Mesenchymal stem cell (in vitro differentiated cells and primary cell): Measurements from ENCODE around the gene VPS51.

Source experiments
- DNase-seq: peaks from one replicate; pipeline ENCODE4 v3.0.0-alpha.2; 2013
- H2AFZ ChIP-seq: one replicate; pipeline ENCODE4 v1.6.1; 2013; ENCODE audit warnings: low read depth, mild to moderate bottlenecking, control low read depth, inconsistent platforms, low read length, moderate library complexity
- H2AK5ac ChIP-seq: 2 replicates; pipeline ENCODE4 v1.6.1; 2013; ENCODE audit warnings: low read length, moderate library complexity, mild to moderate bottlenecking, inconsistent platforms; ENCODE audit not compliant: severe bottlenecking
- H2BK120ac ChIP-seq: one replicate; pipeline ENCODE4 v1.6.1; 2013; ENCODE audit warnings: low read depth, mild to moderate bottlenecking, inconsistent platforms, low read length, moderate library complexity
- H2BK12ac ChIP-seq, 2 experiments: one replicate each; pipeline ENCODE4 v1.6.1; 2013; ENCODE audit warnings: inconsistent platforms in 2 of 2, low read length in 2 of 2, mild to moderate bottlenecking in 2 of 2, moderate library complexity in 2 of 2, control low read depth in 1 of 2
- H2BK15ac ChIP-seq: one replicate; pipeline ENCODE4 v1.6.1; 2013; ENCODE audit warnings: mild to moderate bottlenecking, low read depth, inconsistent platforms; ENCODE audit not compliant: poor library complexity, severe bottlenecking
- H2BK5ac ChIP-seq: 2 replicates; pipeline ENCODE4 v1.6.1; 2013; ENCODE audit warnings: low read depth, mild to moderate bottlenecking, low read length, control low read depth, inconsistent platforms; ENCODE audit not compliant: poor library complexity, severe bottlenecking
- H3K14ac ChIP-seq, 2 experiments: one replicate each; pipeline ENCODE4 v1.6.1; 2013; ENCODE audit warnings: inconsistent platforms in 2 of 2, low read length in 2 of 2, control low read depth in 1 of 2, mild to moderate bottlenecking in 1 of 2, moderate library complexity in 1 of 2
- H3K18ac ChIP-seq, 2 experiments: one replicate each; pipeline ENCODE4 v1.6.1; 2013; ENCODE audit warnings: inconsistent platforms in 2 of 2, low read length in 2 of 2, control low read depth in 1 of 2, low read depth in 1 of 2, mild to moderate bottlenecking in 1 of 2
- H3K23ac ChIP-seq, 2 experiments: one replicate each; pipeline ENCODE4 v1.6.1; 2013; ENCODE audit warnings: inconsistent platforms in 2 of 2, low read length in 2 of 2, mild to moderate bottlenecking in 2 of 2, moderate library complexity in 2 of 2, control low read depth in 1 of 2
- H3K27ac ChIP-seq: 2 replicates; pipeline ENCODE4 v1.5.1; 2013; ENCODE audit warnings: mild to moderate bottlenecking, moderate library complexity, low read length, control low read depth, inconsistent platforms; ENCODE audit not compliant: poor library complexity, severe bottlenecking
- H3K27me3 ChIP-seq, 2 experiments: 2 replicates each; pipeline versions ENCODE4 v1.6.1 to v1.7.0; 2013; ENCODE audit warnings: low read length in 2 of 2, mild to moderate bottlenecking in 2 of 2, moderate library complexity in 2 of 2, control low read depth in 1 of 2, inconsistent platforms in 1 of 2; ENCODE audit not compliant: control insufficient read depth in 1 of 2, insufficient read depth in 1 of 2
- H3K36me3 ChIP-seq, 2 experiments: 2 replicates each; pipeline versions ENCODE4 v1.6.1 to v1.7.0; 2013; ENCODE audit warnings: low read length in 2 of 2, control low read depth in 1 of 2, inconsistent platforms in 1 of 2, low read depth in 1 of 2, mild to moderate bottlenecking in 1 of 2; ENCODE audit not compliant: insufficient read depth in 2 of 2, control insufficient read depth in 1 of 2
- H3K4ac ChIP-seq, 2 experiments: one replicate each; pipeline ENCODE4 v1.6.1; 2013; ENCODE audit warnings: inconsistent platforms in 2 of 2, low read length in 2 of 2, mild to moderate bottlenecking in 2 of 2, moderate library complexity in 2 of 2, control low read depth in 1 of 2, low read depth in 1 of 2
- H3K4me1 ChIP-seq: 2 replicates; pipeline ENCODE4 v1.6.1; 2013; ENCODE audit warnings: low read depth, low read length, control low read depth; ENCODE audit not compliant: control insufficient read depth, insufficient read depth
- H3K4me2 ChIP-seq: 2 replicates; pipeline ENCODE4 v1.6.1; 2013; ENCODE audit warnings: low read length, mild to moderate bottlenecking, inconsistent platforms; ENCODE audit not compliant: poor library complexity, severe bottlenecking
- H3K4me3 ChIP-seq, 2 experiments: 2 replicates each; pipeline versions ENCODE4 v1.5.1 to v1.7.0; 2013; ENCODE audit warnings: low read length in 2 of 2, mild to moderate bottlenecking in 2 of 2, control low read depth in 1 of 2, low read depth in 1 of 2; ENCODE audit not compliant: insufficient read depth in 1 of 2
- H3K79me1 ChIP-seq: replicated peaks from 2 replicates; pipeline ENCODE4 v1.6.1; 2013; ENCODE audit warnings: mild to moderate bottlenecking, control low read depth, low read length, inconsistent platforms; ENCODE audit not compliant: poor library complexity, severe bottlenecking
- H3K9ac ChIP-seq: 2 replicates; pipeline ENCODE4 v1.7.0; 2013; ENCODE audit warnings: mild to moderate bottlenecking, low read length, moderate library complexity
- H3K9me3 ChIP-seq: 2 replicates; pipeline ENCODE4 v1.7.0; 2013; ENCODE audit warnings: mild to moderate bottlenecking, low read length; ENCODE audit not compliant: control insufficient read depth
- H4K8ac ChIP-seq: one replicate; pipeline ENCODE4 v1.6.1; 2013; ENCODE audit warnings: inconsistent platforms, mild to moderate bottlenecking, low read length, moderate library complexity
- H4K91ac ChIP-seq: one replicate; pipeline ENCODE4 v1.6.1; 2013; ENCODE audit warnings: mild to moderate bottlenecking, low read length, inconsistent platforms
- WGBS: methylation state at CpG from one replicate; pipeline ENCODE4 v1.1.7; 2013; ENCODE audit warnings: mixed read lengths; 5-methylcytosine and 5-hydroxymethylcytosine counted together

The VPS51 gene

GRCh38 chr11:65104628-65105027, 8.6 kb downstream of the VPS51 start:
- peaks cover 7% of the 10 kb centered on the region for H3K4me1 ChIP-seq
- H2BK15ac ChIP-seq: no peak overlapping the region
- no peak overlapping the region for H3K9ac ChIP-seq
- H3K27me3 ChIP-seq: no peaks in the 10 kb centered on the region
- H3K14ac ChIP-seq: no peak overlapping the region
- no peak overlapping the region for H2AK5ac ChIP-seq
- no peak overlapping the region for H4K8ac ChIP-seq
- H2BK12ac ChIP-seq: no peak overlapping the region
- WGBS: 85% methylated on average over 3 of the region's 4 CpGs
- H2BK120ac ChIP-seq: no peak overlapping the region
- H2AFZ ChIP-seq: no peak overlapping the region
- H2BK5ac ChIP-seq: no peak overlapping the region
- H3K9me3 ChIP-seq: no peaks in the 10 kb centered on the region
- peaks cover 40% of the 10 kb centered on the region for H3K79me1 ChIP-seq
- H3K4me3 ChIP-seq: no peak overlapping the region
- H3K4me2 ChIP-seq: no peak overlapping the region
- peaks cover 21 to 34% of the 10 kb centered on the region in 2 experiments for H3K36me3 ChIP-seq
- DNase-seq: no peak
- no peak overlapping the region for H3K4ac ChIP-seq
- H3K18ac ChIP-seq: no peak overlapping the region
- no peak overlapping the region for H4K91ac ChIP-seq
- H3K27ac ChIP-seq: no peak overlapping the region
- H3K23ac ChIP-seq: no peak overlapping the region

- DNase-seq: no peak
Measured at GRCh38 chr11:65107078-65107477, 11.1 kb downstream of the VPS51 start.

GRCh38 chr11:65107751-65108468, 11.9 kb downstream of the VPS51 start:
- Histone ChIP-seq H3K4me1 (peaks cover 19% of the 10 kb centered on the region), H3K36me3 (peaks cover 21 to 44% of the 10 kb centered on the region in 2 experiments), H3K4me3 (no peak overlapping the region), H3K27me3 (no peaks in the 10 kb centered on the region), H3K79me1 (peaks cover 40% of the 10 kb centered on the region), H3K14ac (no peak overlapping the region), H2AFZ (no peak overlapping the region), H4K8ac (no peak overlapping the region), H3K9me3 (no peaks in the 10 kb centered on the region), H3K18ac (no peak overlapping the region), H3K27ac (no peak overlapping the region), H2AK5ac (no peak overlapping the region), H4K91ac (peak overlapping the region; percentile 93), H3K23ac (no peak overlapping the region), H2BK120ac (no peak overlapping the region), H3K4me2 (no peak overlapping the region), H3K4ac (no peak overlapping the region), H2BK5ac (no peak overlapping the region), H3K9ac (no peak overlapping the region), H2BK12ac (no peak overlapping the region), H2BK15ac (peak overlapping the region; percentile 12)
- DNase-seq: no peak
- 98% methylated on average over 51 of the region's 52 CpGs for WGBS

More at GRCh38 chr11:65107078-65107477, 11.1 kb downstream of the VPS51 start:
- H2BK15ac ChIP-seq: no peak overlapping the region
- 97% methylated on average over 15 of the region's 15 CpGs for WGBS
- H3K23ac ChIP-seq: no peak overlapping the region
- H3K27ac ChIP-seq: no peak overlapping the region
- peaks cover 13% of the 10 kb centered on the region for H3K4me1 ChIP-seq
- H2BK5ac ChIP-seq: no peak overlapping the region
- H3K36me3 ChIP-seq: peaks cover 27 to 44% of the 10 kb centered on the region in 2 experiments
- H4K8ac ChIP-seq: no peak overlapping the region
- H2AK5ac ChIP-seq: no peak overlapping the region
- no peaks in the 10 kb centered on the region for H3K9me3 ChIP-seq
- H3K27me3 ChIP-seq: no peaks in the 10 kb centered on the region
- no peak overlapping the region for H2BK120ac ChIP-seq
- H3K79me1 ChIP-seq: peaks cover 41% of the 10 kb centered on the region
- H3K4me2 ChIP-seq: no peak overlapping the region
- H3K18ac ChIP-seq: no peak overlapping the region
- no peak overlapping the region for H3K4me3 ChIP-seq
- H2BK12ac ChIP-seq: no peak overlapping the region
- no peak overlapping the region for H2AFZ ChIP-seq
- no peak overlapping the region for H3K9ac ChIP-seq
- H3K4ac ChIP-seq: no peak overlapping the region
- H4K91ac ChIP-seq: no peak overlapping the region
- no peak overlapping the region for H3K14ac ChIP-seq

- Histone ChIP-seq H2BK120ac (no peak overlapping the region), H3K18ac (no peak overlapping the region), H3K36me3 (peaks cover 21 to 44% of the 10 kb centered on the region in 2 experiments), H4K8ac (no peak overlapping the region), H3K27me3 (no peaks in the 10 kb centered on the region), H3K4me1 (peaks cover 23% of the 10 kb centered on the region), H2BK5ac (no peak overlapping the region), H3K9me3 (no peaks in the 10 kb centered on the region), H3K4me3 (no peak overlapping the region), H3K23ac (no peak overlapping the region), H3K4ac (no peak overlapping the region), H3K27ac (no peak overlapping the region), H2BK15ac (no peak overlapping the region), H3K4me2 (no peak overlapping the region), H3K14ac (no peak overlapping the region), H2BK12ac (no peak overlapping the region), H4K91ac (no peak overlapping the region), H2AK5ac (no peak overlapping the region), H3K79me1 (peaks cover 38% of the 10 kb centered on the region), H3K9ac (no peak overlapping the region), H2AFZ (no peak overlapping the region)
- DNase-seq: no peak
- 95% methylated on average over 35 of the region's 38 CpGs for WGBS
Measured at GRCh38 chr11:65108469-65109123, 12.6 kb downstream of the VPS51 start.
